HG02885 (cell line): ENCODE results near the gene UNC5C.

Experiments used
- ATAC-seq: cut with Tn5 transposase; IDR thresholded peaks from one replicate; pipeline ENCODE4 v1.9.1; 2021; ENCODE audit warnings: mild to moderate bottlenecking; ENCODE audit not compliant: unreplicated experiment, poor library complexity

UNC5C gene

GRCh38 chr4:95289028-95289634, 259.6 kb downstream of the UNC5C start:
- ATAC-seq: peak; percentile 71

- ATAC-seq: no peak
These were observed 260.2 kb downstream of the UNC5C start for GRCh38 chr4:95288552-95288951.

GRCh38 chr4:95285797-95286196, 263.0 kb downstream of the UNC5C start:
- ATAC-seq: no peak

- no peak for ATAC-seq
These were observed 264.1 kb downstream of the UNC5C start for GRCh38 chr4:95284655-95285054.

- ATAC-seq: no peak
These were observed 265.5 kb downstream of the UNC5C start for GRCh38 chr4:95283320-95283719.

GRCh38 chr4:95272797-95273196, 276.0 kb downstream of the UNC5C start:
- no peak for ATAC-seq

GRCh38 chr4:95272036-95272435, 276.7 kb downstream of the UNC5C start:
- no peak for ATAC-seq

- ATAC-seq: no peak
These were observed 279.8 kb downstream of the UNC5C start for GRCh38 chr4:95268819-95269565.

GRCh38 chr4:95267081-95267480, 281.7 kb downstream of the UNC5C start:
- no peak for ATAC-seq

- ATAC-seq: no peak
These were observed 282.7 kb downstream of the UNC5C start for GRCh38 chr4:95265814-95266740.

- no peak for ATAC-seq
These were observed 283.9 kb downstream of the UNC5C start for GRCh38 chr4:95264843-95265242.

- no peak for ATAC-seq
These were observed 284.8 kb downstream of the UNC5C start for GRCh38 chr4:95263960-95264359.

GRCh38 chr4:95263391-95263790, 285.4 kb downstream of the UNC5C start:
- ATAC-seq: no peak

- ATAC-seq: no peak
These were observed 292.5 kb downstream of the UNC5C start for GRCh38 chr4:95256108-95256835.

- no peak for ATAC-seq
These were observed 293.2 kb downstream of the UNC5C start for GRCh38 chr4:95255396-95256107.

GRCh38 chr4:95251568-95251967, 297.2 kb downstream of the UNC5C start:
- no peak for ATAC-seq

- no peak for ATAC-seq
These were observed 298.1 kb downstream of the UNC5C start for GRCh38 chr4:95250544-95251137.

- ATAC-seq: no peak
These were observed 299.2 kb downstream of the UNC5C start for GRCh38 chr4:95249426-95250021.
